Activated CD4-positive, alpha-beta memory T cell treated with anti-CD3 and anti-CD28 coated beads for 36 hours (primary cell): Measurements from ENCODE around the gene PATL1. TPM values are rescaled to one million over a fixed set of nuclear protein-coding genes. Genes with fewer than 3 reads are reported as not detected.
"Not testable (repeated sequence)": the region's sequence is repeated elsewhere in the genome, so short reads cannot be mapped to it uniquely, and the experiment has no call there.

Source experiments
- CTCF ChIA-PET: fragments of 350-600 bp; sonication (Branson Sonifier 250); formaldehyde crosslinking; loops from one replicate; lab custom pipeline; 2021; ENCODE audit warnings: antibody characterized with exemption, inconsistent platforms; lab: Charles Lee
- POLR2A ChIA-PET: fragments of 350-600 bp; sonication (Branson Sonifier 250); formaldehyde crosslinking; loops from one replicate; lab custom pipeline; 2021; ENCODE audit warnings: antibody characterized with exemption; lab: Charles Lee
- DNase-seq: peaks from one replicate; pipeline ENCODE4 v3.0.0-alpha.2; 2020
- H3K27ac Mint-ChIP-seq: one replicate; pipeline ENCODE4 v1.8.0; 2021; ENCODE audit warnings: mixed read lengths
- H3K27me3 Mint-ChIP-seq: one replicate; pipeline ENCODE4 v1.8.0; 2021; ENCODE audit warnings: mixed read lengths
- H3K36me3 Mint-ChIP-seq: one replicate; pipeline ENCODE4 v1.8.0; 2021; ENCODE audit warnings: mixed read lengths
- H3K4me1 Mint-ChIP-seq: one replicate; pipeline ENCODE4 v1.8.0; 2021; ENCODE audit warnings: low read depth, mixed read lengths
- H3K4me3 Mint-ChIP-seq: one replicate; pipeline ENCODE4 v1.8.0; 2021; ENCODE audit warnings: mild to moderate bottlenecking, mixed read lengths
- H3K9me3 Mint-ChIP-seq: one replicate; pipeline ENCODE4 v1.8.0; 2021; ENCODE audit warnings: mixed read lengths
- intact Hi-C: fragments of 100-400 bp; cut with micrococcal nuclease; formaldehyde crosslinking; loops from one replicate; pipeline ENCODE4 v1.15.1; 2023
- total RNA-seq, 2 experiments: library from RNA; stranded (reverse); gene quantifications; one replicate each; pipeline ENCODE4 v1.2.3, GENCODE V29; 2021

The PATL1 gene
- total RNA-seq = 10 to 100 TPM; 58.3 to 62.3 TPM

- Mint-ChIP-seq H3K9me3 (no peaks in the 10 kb centered on the region), H3K27me3 (no peaks in the 10 kb centered on the region), H3K27ac (peak within 1 kb of the TSS; percentile 97), H3K4me3 (peak within 1 kb of the TSS; percentile 95), H3K4me1 (peaks cover 39% of the 10 kb centered on the region), H3K36me3 (peaks cover 24% of the 10 kb centered on the region)
- intact Hi-C loops = loop anchor here (1.0 to 10.0 kb wide), 7 partner anchors 53 to 1090 kb away; partner anchors contain the start of genes FAM111A, MRPL16 and ZFP91
- peak; percentile 99 for DNase-seq
- ChIA-PET POLR2A (interaction anchor here (0.6 to 2.0 kb wide), 7 partner anchors 23 to 1150 kb away, joined by 3 to 23 read pairs (median 4); partner anchors contain the start of gene OSBP), CTCF (interaction anchor here (0.6 to 2.0 kb wide), 8 partner anchors 8 to 132 kb away, joined by 3 to 12 read pairs (median 5); partner anchors contain the start of gene OSBP)
Measured at GRCh38 chr11:59668950-59669610, at the start of gene PATL1. Gene PATL1 (minus strand): TSS chr11:59669037. CDS start chr11:59668895, 142 bp downstream.

GRCh38 chr11:59716051-59716450, 47.2 kb upstream of the PATL1 start:
- H3K27ac Mint-ChIP-seq = no peak overlapping the region
- intact Hi-C loops = no loop called here
- DNase-seq = no peak
- H3K36me3 Mint-ChIP-seq = no peaks in the 10 kb centered on the region
- no peaks in the 10 kb centered on the region for H3K9me3 Mint-ChIP-seq
- ChIA-PET POLR2A (no interaction called here), CTCF (no interaction called here)
- H3K4me3 Mint-ChIP-seq = no peak overlapping the region
- H3K27me3 Mint-ChIP-seq = peaks cover 9% of the 10 kb centered on the region
- H3K4me1 Mint-ChIP-seq = no peaks in the 10 kb centered on the region

- Mint-ChIP-seq H3K9me3 (no peaks in the 10 kb centered on the region), H3K27ac (no peak within 1 kb of the TSS), H3K4me3 (no peak within 1 kb of the TSS), H3K36me3 (no peaks in the 10 kb centered on the region), H3K27me3 (peaks cover 11% of the 10 kb centered on the region), H3K4me1 (no peaks in the 10 kb centered on the region)
- no peak for DNase-seq
- POLR2A ChIA-PET = no interaction called here
- CTCF ChIA-PET = no interaction called here
- intact Hi-C loops = no loop called here
Measured at GRCh38 chr11:59713745-59714144, 44.9 kb upstream of the PATL1 start, which contains the start of gene OR10V1. Gene OR10V1 (minus strand): TSS chr11:59713845. CDS start chr11:59713845, 0 bp downstream.

GRCh38 chr11:59710136-59710847, 41.5 kb upstream of the PATL1 start:
- Mint-ChIP-seq H3K4me3 (no peak overlapping the region), H3K27me3 (peaks cover 14% of the 10 kb centered on the region), H3K4me1 (no peaks in the 10 kb centered on the region), H3K36me3 (no peaks in the 10 kb centered on the region), H3K9me3 (no peaks in the 10 kb centered on the region), H3K27ac (no peak overlapping the region)
- CTCF ChIA-PET = no interaction called here
- DNase-seq = no peak
- intact Hi-C loops = no loop called here
- POLR2A ChIA-PET = no interaction called here

- POLR2A ChIA-PET = no interaction called here
- CTCF ChIA-PET = no interaction called here
- H3K9me3 Mint-ChIP-seq = no peaks in the 10 kb centered on the region
- H3K4me3 Mint-ChIP-seq = no peak overlapping the region
- no peak overlapping the region for H3K27ac Mint-ChIP-seq
- DNase-seq = no peak
- peaks cover 14% of the 10 kb centered on the region for H3K27me3 Mint-ChIP-seq
- no peaks in the 10 kb centered on the region for H3K36me3 Mint-ChIP-seq
- intact Hi-C loops = no loop called here
- no peaks in the 10 kb centered on the region for H3K4me1 Mint-ChIP-seq
Measured at GRCh38 chr11:59708537-59708936, 39.7 kb upstream of the PATL1 start.

- Mint-ChIP-seq H3K4me1 (no peaks in the 10 kb centered on the region), H3K36me3 (no peaks in the 10 kb centered on the region), H3K27me3 (peaks cover 11% of the 10 kb centered on the region), H3K9me3 (no peaks in the 10 kb centered on the region), H3K4me3 (no peak overlapping the region), H3K27ac (no peak overlapping the region)
- no peak for DNase-seq
- intact Hi-C loops = no loop called here
- CTCF ChIA-PET = no interaction called here
- POLR2A ChIA-PET = no interaction called here
Measured at GRCh38 chr11:59707371-59707770, 38.5 kb upstream of the PATL1 start.

- Mint-ChIP-seq H3K36me3 (no peaks in the 10 kb centered on the region), H3K9me3 (no peaks in the 10 kb centered on the region), H3K4me3 (no peak overlapping the region), H3K27me3 (peaks cover 14% of the 10 kb centered on the region), H3K4me1 (no peaks in the 10 kb centered on the region), H3K27ac (no peak overlapping the region)
- POLR2A ChIA-PET = no interaction called here
- intact Hi-C loops = no loop called here
- CTCF ChIA-PET = no interaction called here
- no peak for DNase-seq
Measured at GRCh38 chr11:59706518-59707285, 37.9 kb upstream of the PATL1 start.

- ChIA-PET POLR2A (no interaction called here), CTCF (no interaction called here)
- Mint-ChIP-seq H3K36me3 (no peaks in the 10 kb centered on the region), H3K27me3 (peaks cover 14% of the 10 kb centered on the region), H3K9me3 (no peaks in the 10 kb centered on the region), H3K4me3 (no peak overlapping the region), H3K4me1 (no peaks in the 10 kb centered on the region), H3K27ac (no peak overlapping the region)
- DNase-seq = no peak
- intact Hi-C loops = no loop called here
Measured at GRCh38 chr11:59705294-59705693, 36.5 kb upstream of the PATL1 start.

- H3K4me1 Mint-ChIP-seq, H3K9me3 Mint-ChIP-seq, POLR2A ChIA-PET, intact Hi-C loops, H3K4me3 Mint-ChIP-seq, H3K27ac Mint-ChIP-seq, H3K36me3 Mint-ChIP-seq, DNase-seq, CTCF ChIA-PET: not testable (repeated sequence)
- H3K27me3 Mint-ChIP-seq = peaks cover 12% of the 10 kb centered on the region
Measured at GRCh38 chr11:59703515-59703914, 34.7 kb upstream of the PATL1 start.

- DNase-seq, H3K9me3 Mint-ChIP-seq, H3K4me1 Mint-ChIP-seq, POLR2A ChIA-PET, intact Hi-C loops, H3K4me3 Mint-ChIP-seq, H3K36me3 Mint-ChIP-seq, H3K27ac Mint-ChIP-seq, CTCF ChIA-PET, H3K27me3 Mint-ChIP-seq: not testable (repeated sequence)
Measured at GRCh38 chr11:59700157-59700556, 31.3 kb upstream of the PATL1 start.

GRCh38 chr11:59698506-59698905, 29.7 kb upstream of the PATL1 start:
- H3K36me3 Mint-ChIP-seq = no peaks in the 10 kb centered on the region
- ChIA-PET CTCF (no interaction called here), POLR2A (no interaction called here)
- H3K27ac Mint-ChIP-seq = no peak overlapping the region
- peaks cover 5% of the 10 kb centered on the region for H3K27me3 Mint-ChIP-seq
- H3K9me3 Mint-ChIP-seq = peaks cover 5% of the 10 kb centered on the region
- no peaks in the 10 kb centered on the region for H3K4me1 Mint-ChIP-seq
- intact Hi-C loops = no loop called here
- H3K4me3 Mint-ChIP-seq = no peak overlapping the region
- no peak for DNase-seq

- Mint-ChIP-seq H3K4me3 (no peak overlapping the region), H3K27me3 (peaks cover 7% of the 10 kb centered on the region), H3K4me1 (no peaks in the 10 kb centered on the region), H3K9me3 (peaks cover 21% of the 10 kb centered on the region), H3K36me3 (peaks cover 9% of the 10 kb centered on the region), H3K27ac (no peak overlapping the region)
- CTCF ChIA-PET = no interaction called here
- intact Hi-C loops = no loop called here
- POLR2A ChIA-PET = no interaction called here
- no peak for DNase-seq
Measured at GRCh38 chr11:59692915-59693314, 24.1 kb upstream of the PATL1 start.
